Measurements from ENCODE around the gene NOLC1. TPM values are rescaled to one million over a fixed set of nuclear protein-coding genes. Genes with fewer than 3 reads are reported as not detected.
A peak's percentile ranks its signal among the peaks of the same experiment; 100 is the strongest.

Gene NOLC1
- polyA plus RNA-seq, 2 of the 4 experiments (the other 2 are of a cell fraction), result 129 to 188 TPM

- no peak overlapping the region for H3K4me2 ChIP-seq
- FAIRE-seq, result no peak
- peaks cover 6% of the 10 kb centered on the region; the same call in 1 of the 3 replicates for H3K4me1 ChIP-seq
- CTCF ChIA-PET, result interaction anchor here (1.2 to 2.6 kb wide), 2 partner anchors 13 to 35 kb away, joined by 3 to 6 read pairs; no protein-coding TSS in a partner anchor
- H3K9me3 ChIP-seq, result peaks cover 19% of the 10 kb centered on the region
- TF ChIP-seq KDM1A (IDR thresholded peaks at IDR 0.05; ENCODE audit: low read depth), result no peak
- DNase-seq (ENCODE audit: low read depth in 1 of 2, low spot score in 1 of 2), result no peak
- POLR2A ChIA-PET, result no interaction called here
- H3K27ac ChIP-seq, result no peak overlapping the region
- no peak overlapping the region for H3K4me3 ChIP-seq
- no peak for ATAC-seq
- 57% methylated on average over 6 of the region's 6 CpGs for WGBS (ENCODE audit: missing lambda C conversion rate)
Observed at GRCh38 chr10:102195296-102195870, 43.2 kb downstream of the NOLC1 start.

GRCh38 chr10:102196893-102197292 is 44.7 kb downstream of the NOLC1 start:
- FAIRE-seq, result no peak

GRCh38 chr10:102198027-102198426 is 45.8 kb downstream of the NOLC1 start:
- ChIA-PET POLR2A (no interaction called here), CTCF (interaction anchor here (1.2 to 2.8 kb wide), 2 partner anchors 10 to 32 kb away, joined by 3 to 14 read pairs; no protein-coding TSS in a partner anchor)
- Histone ChIP-seq H3K27ac (no peak overlapping the region), H3K9me3 (0 out of 3 replicates have a peak, but pooled peaks cover 1% of the 10 kb centered on the region), H3K4me3 (no peak overlapping the region), H3K4me1 (peaks cover 6% of the 10 kb centered on the region; the same call in 1 of the 3 replicates), H3K4me2 (peak overlapping the region; percentile 41)
- TF ChIP-seq SREBF2 (IDR thresholded peaks at IDR 0.05) (no peak), JUN (IDR thresholded peaks at IDR 0.05) (no peak), CEBPB (IDR thresholded peaks at IDR 0.05) (peak in 1 of 2 experiments; percentile 38; a peak in 1 of 4 replicates), RARB (CRISPR knock-in tag; IDR thresholded peaks at IDR 0.05) (no peak)
- TF ChIP-seq, protein P1, sequence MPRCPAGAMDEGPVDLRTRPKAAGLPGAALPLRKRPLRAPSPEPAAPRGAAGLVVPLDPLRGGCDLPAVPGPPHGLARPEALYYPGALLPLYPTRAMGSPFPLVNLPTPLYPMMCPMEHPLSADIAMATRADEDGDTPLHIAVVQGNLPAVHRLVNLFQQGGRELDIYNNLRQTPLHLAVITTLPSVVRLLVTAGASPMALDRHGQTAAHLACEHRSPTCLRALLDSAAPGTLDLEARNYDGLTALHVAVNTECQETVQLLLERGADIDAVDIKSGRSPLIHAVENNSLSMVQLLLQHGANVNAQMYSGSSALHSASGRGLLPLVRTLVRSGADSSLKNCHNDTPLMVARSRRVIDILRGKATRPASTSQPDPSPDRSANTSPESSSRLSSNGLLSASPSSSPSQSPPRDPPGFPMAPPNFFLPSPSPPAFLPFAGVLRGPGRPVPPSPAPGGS (IDR thresholded peaks at IDR 0.05), result no peak
- 34% methylated on average over 2 of the region's 2 CpGs for WGBS (ENCODE audit: missing lambda C conversion rate)
- peak in 1 of 2 experiments; percentile 54 for DNase-seq (ENCODE audit: low read depth in 1 of 2, low spot score in 1 of 2)
- FAIRE-seq, result no peak
- ATAC-seq, result peak in 1 of 2 experiments; percentile 54; a peak in 1 of 6 replicates

More at GRCh38 chr10:102196893-102197292, 44.7 kb downstream of the NOLC1 start:
- DNase-seq (ENCODE audit: low read depth in 1 of 2, low spot score in 1 of 2) (no peak), ATAC-seq (no peak)
- ChIA-PET CTCF (no interaction called here), POLR2A (no interaction called here)
- peaks cover 13% of the 10 kb centered on the region for H3K9me3 ChIP-seq
- WGBS (ENCODE audit: missing lambda C conversion rate), result 62% methylated on average over 2 of the region's 2 CpGs
- H3K4me3 ChIP-seq, result no peak overlapping the region
- no peak overlapping the region for H3K4me2 ChIP-seq
- no peak overlapping the region for H3K27ac ChIP-seq
- peaks cover 6% of the 10 kb centered on the region; the same call in 1 of the 3 replicates for H3K4me1 ChIP-seq
- no peak for TF ChIP-seq RNF2 (IDR thresholded peaks at IDR 0.05; ENCODE audit: borderline replicate concordance, low read depth)
- no peak for TF ChIP-seq FOSL2 (IDR thresholded peaks at IDR 0.05)
- no peak for TF ChIP-seq FOSL2 (CRISPR knock-in tag; IDR thresholded peaks at IDR 0.05)
- no peak for TF ChIP-seq HOXB5 (CRISPR knock-in tag; IDR thresholded peaks at IDR 0.05)
- no peak for TF ChIP-seq GATA3 (IDR thresholded peaks at IDR 0.05; ENCODE audit: borderline replicate concordance)
- TF ChIP-seq USF2 (IDR thresholded peaks at IDR 0.05), result no peak
- no peak for TF ChIP-seq HES2 (IDR thresholded peaks at IDR 0.05)
- TF ChIP-seq, protein P2, sequence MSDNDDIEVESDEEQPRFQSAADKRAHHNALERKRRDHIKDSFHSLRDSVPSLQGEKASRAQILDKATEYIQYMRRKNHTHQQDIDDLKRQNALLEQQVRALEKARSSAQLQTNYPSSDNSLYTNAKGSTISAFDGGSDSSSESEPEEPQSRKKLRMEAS (IDR thresholded peaks at IDR 0.05), result no peak

GRCh38 chr10:102200751-102201640 is 48.8 kb downstream of the NOLC1 start:
- no peak for ATAC-seq
- H3K4me1 ChIP-seq, result peaks cover 6% of the 10 kb centered on the region; the same call in 1 of the 3 replicates
- H3K9me3 ChIP-seq, result no peaks in the 10 kb centered on the region
- CTCF ChIA-PET, result interaction anchor here (1.0 to 2.4 kb wide), 4 partner anchors 11 to 150 kb away, joined by 3 to 7 read pairs (median 5); no protein-coding TSS in a partner anchor
- WGBS (ENCODE audit: missing lambda C conversion rate), result 70% methylated on average over 20 of the region's 34 CpGs
- POLR2A ChIA-PET, result no interaction called here
- H3K4me3 ChIP-seq, result no peak overlapping the region
- no peak for DNase-seq (ENCODE audit: low read depth in 1 of 2, low spot score in 1 of 2)
- TF ChIP-seq RCOR1 (IDR thresholded peaks at IDR 0.05; ENCODE audit: low read depth, low read length) (no peak), CBX2 (IDR thresholded peaks at IDR 0.05; ENCODE audit: borderline replicate concordance, low read depth) (no peak), JUN (IDR thresholded peaks at IDR 0.05) (no peak)
- TF ChIP-seq, protein P2 (IDR thresholded peaks at IDR 0.05), result no peak
- H3K27ac ChIP-seq, result no peak overlapping the region
- no peak overlapping the region for H3K4me2 ChIP-seq
- no peak for FAIRE-seq
